Ovary (tissue), 3 donors: ENCODE data around the gene MCTP2.

ENCODE experiments used
- POLR2A ChIP-seq: fragments of 450-650 bp; IDR thresholded peaks from one replicate; pipeline ENCODE4 v1.6.1; 2017; ENCODE audit warnings: antibody characterized with exemption, mild to moderate bottlenecking, moderate library complexity
- TF ChIP-seq, protein P1 (sequence below), 3 donors: fragments of 450-650 bp in 2 of 3; fragments of 200-600 bp in 1 of 3; IDR thresholded peaks; one replicate each; pipeline versions ENCODE4 v1.5.1 to v1.8.0; 2016 to 2022; ENCODE audit warnings: antibody characterized with exemption in 3 of 3, mild to moderate bottlenecking in 1 of 3
- donor health status: DM: no; HTN: no; CAD: no.

DNA sequence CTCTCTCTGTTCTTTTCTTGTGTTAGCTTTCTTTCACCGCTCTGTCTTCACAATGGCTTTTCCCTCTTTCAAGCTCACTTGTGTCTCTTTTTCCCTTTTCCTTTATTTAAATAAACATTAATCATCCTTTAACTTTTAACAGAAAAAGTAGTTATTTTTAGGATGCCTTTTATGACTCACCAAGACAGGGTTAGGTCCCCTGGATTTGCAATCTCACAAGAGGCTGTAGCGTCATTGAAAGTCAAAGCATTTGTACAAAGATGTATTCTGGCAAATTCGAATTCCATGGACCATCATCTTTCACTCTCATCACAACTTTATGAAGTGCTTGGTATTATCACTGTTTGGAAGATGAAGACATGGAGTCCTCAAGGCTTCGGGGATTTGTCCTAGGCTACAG is 34.8 kb upstream of the MCTP2 start:
- TF ChIP-seq POLR2A, result no peak
- TF ChIP-seq, protein P1, sequence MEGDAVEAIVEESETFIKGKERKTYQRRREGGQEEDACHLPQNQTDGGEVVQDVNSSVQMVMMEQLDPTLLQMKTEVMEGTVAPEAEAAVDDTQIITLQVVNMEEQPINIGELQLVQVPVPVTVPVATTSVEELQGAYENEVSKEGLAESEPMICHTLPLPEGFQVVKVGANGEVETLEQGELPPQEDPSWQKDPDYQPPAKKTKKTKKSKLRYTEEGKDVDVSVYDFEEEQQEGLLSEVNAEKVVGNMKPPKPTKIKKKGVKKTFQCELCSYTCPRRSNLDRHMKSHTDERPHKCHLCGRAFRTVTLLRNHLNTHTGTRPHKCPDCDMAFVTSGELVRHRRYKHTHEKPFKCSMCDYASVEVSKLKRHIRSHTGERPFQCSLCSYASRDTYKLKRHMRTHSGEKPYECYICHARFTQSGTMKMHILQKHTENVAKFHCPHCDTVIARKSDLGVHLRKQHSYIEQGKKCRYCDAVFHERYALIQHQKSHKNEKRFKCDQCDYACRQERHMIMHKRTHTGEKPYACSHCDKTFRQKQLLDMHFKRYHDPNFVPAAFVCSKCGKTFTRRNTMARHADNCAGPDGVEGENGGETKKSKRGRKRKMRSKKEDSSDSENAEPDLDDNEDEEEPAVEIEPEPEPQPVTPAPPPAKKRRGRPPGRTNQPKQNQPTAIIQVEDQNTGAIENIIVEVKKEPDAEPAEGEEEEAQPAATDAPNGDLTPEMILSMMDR (IDR thresholded peaks at IDR 0.05), result no peak
